ENCODE results near the gene ATP1B3. TPM values are rescaled to one million over a fixed set of nuclear protein-coding genes. Genes with fewer than 3 reads are reported as not detected.

ATP1B3 gene
- total RNA-seq, 1 experiment from 2014 or later = 250 TPM

GRCh38 chr3:141965471-141965870 is 89.0 kb downstream of the ATP1B3 start:
- no peak overlapping the region for H3K9ac ChIP-seq (ENCODE audit: extremely low read depth, insufficient read length, low read length)
- no peak overlapping the region for H3K27ac Mint-ChIP-seq
- H3K18ac ChIP-seq (ENCODE audit: insufficient read length, low read depth, low read length) = no peak overlapping the region
- H4K20me1 ChIP-seq (ENCODE audit: control insufficient read depth, insufficient read depth, insufficient read length) = no peaks in the 10 kb centered on the region
- no peaks in the 10 kb centered on the region for H3K79me2 ChIP-seq (ENCODE audit: insufficient read depth, low read length)
- H2BK12ac ChIP-seq (ENCODE audit: insufficient read length, low read depth, low read length) = no peak overlapping the region
- no peaks in the 10 kb centered on the region for H3K27me3 Mint-ChIP-seq (ENCODE audit: low read depth)
- H3K9me3 ChIP-seq (ENCODE audit: control insufficient read depth, low read depth, low read length) = no peaks in the 10 kb centered on the region
- H4K8ac ChIP-seq (replicated peaks; ENCODE audit: insufficient read length, low read depth, low read length) = no peak overlapping the region
- H2AFZ ChIP-seq (ENCODE audit: low read length) = no peak overlapping the region
- H3K27me3 ChIP-seq (ENCODE audit: insufficient read depth, low read length) = no peaks in the 10 kb centered on the region
- H3K27ac ChIP-seq (ENCODE audit: insufficient read length, low read depth, low read length) = no peak overlapping the region
- no peak overlapping the region for H2BK15ac ChIP-seq (ENCODE audit: low read depth, low read length)
- H2AK5ac ChIP-seq (ENCODE audit: insufficient read length, low read length) = no peak overlapping the region
- DNase-seq = no peak
- no peak overlapping the region for H3K4ac ChIP-seq (ENCODE audit: low read depth, low read length)
- H2BK5ac ChIP-seq (ENCODE audit: insufficient read length, low read length) = no peak overlapping the region
- no CpG with 5 or more reads among the region's 1 CpG for WGBS (ENCODE audit: extremely low coverage, insufficient read length, low lambda C conversion rate)
- no peak overlapping the region for H3T11ph ChIP-seq (ENCODE audit: low read length)
- H2BK120ac ChIP-seq (ENCODE audit: low read depth, low read length, poor library complexity, severe bottlenecking) = no peak overlapping the region
- no peak overlapping the region for H2BK20ac ChIP-seq (ENCODE audit: low read depth, low read length, poor library complexity, severe bottlenecking)
- no peak overlapping the region for H3K23ac ChIP-seq (ENCODE audit: insufficient read length, low read depth, low read length)
- H3K9me3 Mint-ChIP-seq = no peaks in the 10 kb centered on the region
- H3K14ac ChIP-seq (ENCODE audit: insufficient read depth, low read length) = no peak overlapping the region
- no peak overlapping the region for H4K5ac ChIP-seq (ENCODE audit: insufficient read length, low read depth, low read length)
- H3K36me3 Mint-ChIP-seq (ENCODE audit: insufficient read depth in 1 of 3, low read depth in 3 of 3) = peaks cover 33 to 60% (median 54%) of the 10 kb centered on the region in 3 experiments
- H3K4me1 Mint-ChIP-seq = 0 out of 4 replicates have a peak, but pooled peaks cover 0 to 2% of the 10 kb centered on the region in 2 experiments
- H4K91ac ChIP-seq (ENCODE audit: insufficient read length, low read depth, low read length) = no peak overlapping the region
- H3K23me2 ChIP-seq (ENCODE audit: insufficient read length, low read depth, low read length, poor library complexity, severe bottlenecking) = no peaks in the 10 kb centered on the region
- no peak overlapping the region for H3K4me3 Mint-ChIP-seq
- TF ChIP-seq, protein P1, sequence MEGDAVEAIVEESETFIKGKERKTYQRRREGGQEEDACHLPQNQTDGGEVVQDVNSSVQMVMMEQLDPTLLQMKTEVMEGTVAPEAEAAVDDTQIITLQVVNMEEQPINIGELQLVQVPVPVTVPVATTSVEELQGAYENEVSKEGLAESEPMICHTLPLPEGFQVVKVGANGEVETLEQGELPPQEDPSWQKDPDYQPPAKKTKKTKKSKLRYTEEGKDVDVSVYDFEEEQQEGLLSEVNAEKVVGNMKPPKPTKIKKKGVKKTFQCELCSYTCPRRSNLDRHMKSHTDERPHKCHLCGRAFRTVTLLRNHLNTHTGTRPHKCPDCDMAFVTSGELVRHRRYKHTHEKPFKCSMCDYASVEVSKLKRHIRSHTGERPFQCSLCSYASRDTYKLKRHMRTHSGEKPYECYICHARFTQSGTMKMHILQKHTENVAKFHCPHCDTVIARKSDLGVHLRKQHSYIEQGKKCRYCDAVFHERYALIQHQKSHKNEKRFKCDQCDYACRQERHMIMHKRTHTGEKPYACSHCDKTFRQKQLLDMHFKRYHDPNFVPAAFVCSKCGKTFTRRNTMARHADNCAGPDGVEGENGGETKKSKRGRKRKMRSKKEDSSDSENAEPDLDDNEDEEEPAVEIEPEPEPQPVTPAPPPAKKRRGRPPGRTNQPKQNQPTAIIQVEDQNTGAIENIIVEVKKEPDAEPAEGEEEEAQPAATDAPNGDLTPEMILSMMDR (conservative IDR thresholded peaks at IDR 0.05) = no peak
- H3K4me2 ChIP-seq (ENCODE audit: insufficient read depth, insufficient read length, low read length) = no peak overlapping the region
- no peaks in the 10 kb centered on the region for H3K79me1 ChIP-seq (ENCODE audit: insufficient read depth, low read depth, low read length, poor library complexity, severe bottlenecking)
- no peaks in the 10 kb centered on the region for H3K4me1 ChIP-seq (ENCODE audit: insufficient read depth, low read length)
- no peak overlapping the region for H3K56ac ChIP-seq (ENCODE audit: insufficient read length, low read depth, low read length)

Data from H9 (cell line).